IMR-90 (cell line): ENCODE data around the gene MRPL20. TPM values are rescaled to one million over a fixed set of nuclear protein-coding genes. Genes with fewer than 3 reads are reported as not detected.

ENCODE experiments used
- ATAC-seq: fragments of 200-7000 bp; cut with Tn5 transposase; 2 replicates; pipeline ENCODE4 v1.9.1; 2020; ENCODE audit warnings: low read depth, mild to moderate bottlenecking, moderate library complexity
- BruUV-seq: library from RNA; stranded (reverse); fragments of 400-500 nt; replicated peaks from 2 replicates; lab custom pipeline; 2021; lab: Mats Ljungman, UMichigan
- CTCF ChIA-PET: fragments of 300-600 bp; formaldehyde crosslinking; extraction: SDS; loops from one replicate; lab custom pipeline; 2021; ENCODE audit warnings: antibody characterized with exemption; lab: Yijun Ruan, JAX
- POLR2A ChIA-PET: fragments of 300-600 bp; sonication (Branson Sonifier 250); formaldehyde crosslinking; loops from one replicate; lab custom pipeline; 2022; ENCODE audit warnings: antibody characterized with exemption; ENCODE audit not compliant: unreplicated experiment; lab: Charles Lee
- DNase-seq: peaks from one replicate; pipeline ENCODE4 v3.0.0; 2013
- H2AFZ ChIP-seq: replicated peaks from 2 replicates; pipeline ENCODE3; 2013; ENCODE audit warnings: low read length, mild to moderate bottlenecking; ENCODE audit not compliant: poor library complexity
- H2AK5ac ChIP-seq: 2 replicates; pipeline ENCODE4 v1.6.1; 2013; ENCODE audit warnings: low read depth, low read length, inconsistent platforms
- H2AK9ac ChIP-seq: replicated peaks from 2 replicates; pipeline ENCODE3; 2013; ENCODE audit warnings: mild to moderate bottlenecking, low read depth, low read length, moderate library complexity; ENCODE audit not compliant: poor library complexity
- H2BK120ac ChIP-seq: 2 replicates; pipeline ENCODE4 v1.6.1; 2013; ENCODE audit warnings: low read depth, low read length, inconsistent platforms
- H2BK15ac ChIP-seq: 3 replicates; pipeline ENCODE4 v1.6.1; 2013; ENCODE audit warnings: low read depth, low read length, inconsistent platforms
- H2BK20ac ChIP-seq: 2 replicates; pipeline ENCODE4 v1.6.1; 2013; ENCODE audit warnings: low read depth, mild to moderate bottlenecking, inconsistent platforms, low read length, moderate library complexity
- H2BK5ac ChIP-seq: 2 replicates; pipeline ENCODE4 v1.6.1; 2013; ENCODE audit warnings: mild to moderate bottlenecking, low read depth, low read length, inconsistent platforms; ENCODE audit not compliant: poor library complexity, severe bottlenecking
- H3K14ac ChIP-seq: replicated peaks from 2 replicates; pipeline ENCODE4 v1.6.1; 2013; ENCODE audit warnings: low read depth, low read length, inconsistent platforms
- H3K18ac ChIP-seq: 2 replicates; pipeline ENCODE4 v1.6.1; 2013; ENCODE audit warnings: low read depth, low read length, control low read depth
- H3K23ac ChIP-seq: 2 replicates; pipeline ENCODE4 v1.6.1; 2013; ENCODE audit warnings: low read depth, low read length, inconsistent platforms
- H3K27ac ChIP-seq: 2 replicates; pipeline ENCODE4 v1.5.1; 2013; ENCODE audit warnings: mild to moderate bottlenecking, control low read depth, low read length; ENCODE audit not compliant: insufficient read depth
- H3K27me3 ChIP-seq: 2 replicates; pipeline ENCODE4 v1.6.1; 2013; ENCODE audit warnings: low read length; ENCODE audit not compliant: control insufficient read depth, insufficient read depth
- H3K36me3 ChIP-seq: 2 replicates; pipeline ENCODE4 v1.6.1; 2013; ENCODE audit warnings: low read length, mixed read lengths; ENCODE audit not compliant: control insufficient read depth, insufficient read depth
- H3K4ac ChIP-seq: 2 replicates; pipeline ENCODE4 v1.6.1; 2013; ENCODE audit warnings: low read depth, low read length, inconsistent platforms
- H3K4me1 ChIP-seq: 2 replicates; pipeline ENCODE4 v1.6.1; 2013; ENCODE audit warnings: low read length, mixed read lengths; ENCODE audit not compliant: control insufficient read depth, insufficient read depth
- H3K4me2 ChIP-seq: 2 replicates; pipeline ENCODE4 v1.6.1; 2013; ENCODE audit warnings: low read depth, mild to moderate bottlenecking, control low read depth, low read length, moderate library complexity
- H3K4me3 ChIP-seq: 2 replicates; pipeline ENCODE4 v1.5.1; 2013; ENCODE audit warnings: low read depth, mild to moderate bottlenecking, control low read depth, low read length, moderate library complexity; ENCODE audit not compliant: insufficient read depth
- H3K56ac ChIP-seq: 2 replicates; pipeline ENCODE4 v1.6.1; 2013; ENCODE audit warnings: low read length, inconsistent platforms; ENCODE audit not compliant: insufficient read depth; ENCODE audit errors: extremely low read depth
- H3K79me1 ChIP-seq, 2 experiments: 2 replicates each; pipeline ENCODE4 v1.6.1; 2013; ENCODE audit warnings: low read length in 2 of 2, inconsistent platforms in 1 of 2, low read depth in 1 of 2
- H3K9ac ChIP-seq: 2 replicates; pipeline ENCODE4 v1.6.1; 2013; ENCODE audit warnings: low read depth, low read length, control low read depth
- H3K9me1 ChIP-seq: 2 replicates; pipeline ENCODE4 v1.6.1; 2013; ENCODE audit warnings: low read length, inconsistent platforms; ENCODE audit not compliant: insufficient read depth
- H3K9me3 ChIP-seq: 2 replicates; pipeline ENCODE4 v1.6.1; 2013; ENCODE audit warnings: low read length; ENCODE audit not compliant: control insufficient read depth, insufficient read depth
- H4K20me1 ChIP-seq: 2 replicates; pipeline ENCODE4 v1.6.1; 2013; ENCODE audit warnings: low read length, inconsistent platforms; ENCODE audit not compliant: insufficient read depth
- H4K5ac ChIP-seq: 2 replicates; pipeline ENCODE4 v1.6.1; 2013; ENCODE audit warnings: mild to moderate bottlenecking, low read depth, low read length, control low read depth
- H4K8ac ChIP-seq, 2 experiments: 2 replicates each; pipeline ENCODE4 v1.6.1; 2013; ENCODE audit warnings: low read depth in 2 of 2, low read length in 2 of 2, control low read depth in 1 of 2, inconsistent platforms in 1 of 2
- H4K91ac ChIP-seq: 2 replicates; pipeline ENCODE4 v1.6.1; 2013; ENCODE audit warnings: low read depth, low read length, inconsistent platforms; ENCODE audit not compliant: insufficient read depth
- FOS ChIP-seq: fragments of 150-350 bp; IDR thresholded peaks from 2 replicates; pipeline ENCODE4 v1.6.1; 2016; ENCODE audit warnings: low read depth, low read length
- RFX5 ChIP-seq: IDR thresholded peaks from 2 replicates; pipeline ENCODE4 v1.8.0; 2012; ENCODE audit warnings: low read depth, mild to moderate bottlenecking, low read length, moderate library complexity
- WGBS, 2 experiments: methylation state at CpG; one replicate each; pipeline versions ENCODE4 v1.1.5 to v1.1.7; 2013; ENCODE audit warnings: missing lambda C conversion rate in 2 of 2; ENCODE audit not compliant: insufficient read length in 1 of 2; ENCODE audit errors: extremely low coverage in 2 of 2; 5-methylcytosine and 5-hydroxymethylcytosine counted together
- dilution Hi-C: fragments of 300-500 bp; cut with HindIII; formaldehyde crosslinking; loops from one replicate; pipeline ENCODE4 v1.14.3; 2018; ENCODE audit warnings: low sequenced_read_pairs; ENCODE audit not compliant: unreplicated experiment
- in situ Hi-C: fragments of 300-500 bp; cut with MboI; formaldehyde crosslinking; loops from 3 replicates; pipeline ENCODE4 v1.14.3; 2019; ENCODE audit warnings: low sequenced_read_pairs, inconsistent platforms, mixed read lengths
- intact Hi-C: fragments of 100-400 bp; cut with micrococcal nuclease; formaldehyde crosslinking; loops from 2 replicates; pipeline ENCODE4 v1.10.0; 2022
- polyA plus RNA-seq, 3 experiments: library from polyadenylated mRNA; depleted of rRNA; stranded (reverse); fragments of >200 nt; gene quantifications; 2 replicates each; pipeline ENCODE4 v1.2.3, GENCODE V29; 2012; ENCODE audit warnings: low replicate concordance in 1 of 3
- total RNA-seq: library from RNA; depleted of rRNA; stranded (reverse); fragments of >200 nt; gene quantifications from 2 replicates; pipeline ENCODE4 v1.2.3, GENCODE V29; 2012
- TF ChIP-seq, protein P1 (sequence below): conservative IDR thresholded peaks from 2 replicates; pipeline ENCODE4 v1.5.1; 2012; ENCODE audit warnings: mild to moderate bottlenecking, low read depth, low read length, improper control_type of control experiment
- TF ChIP-seq, protein P2 (sequence below): fragments of 150-350 bp; IDR thresholded peaks from 2 replicates; pipeline ENCODE4 v1.6.1; 2016; ENCODE audit warnings: low read depth, mild to moderate bottlenecking, low read length, moderate library complexity, borderline replicate concordance

Gene MRPL20
- total and polyA plus RNA-seq, 2 of the 4 experiments (the other 2 are of a cell fraction), result 141 to 157 TPM

DNA sequence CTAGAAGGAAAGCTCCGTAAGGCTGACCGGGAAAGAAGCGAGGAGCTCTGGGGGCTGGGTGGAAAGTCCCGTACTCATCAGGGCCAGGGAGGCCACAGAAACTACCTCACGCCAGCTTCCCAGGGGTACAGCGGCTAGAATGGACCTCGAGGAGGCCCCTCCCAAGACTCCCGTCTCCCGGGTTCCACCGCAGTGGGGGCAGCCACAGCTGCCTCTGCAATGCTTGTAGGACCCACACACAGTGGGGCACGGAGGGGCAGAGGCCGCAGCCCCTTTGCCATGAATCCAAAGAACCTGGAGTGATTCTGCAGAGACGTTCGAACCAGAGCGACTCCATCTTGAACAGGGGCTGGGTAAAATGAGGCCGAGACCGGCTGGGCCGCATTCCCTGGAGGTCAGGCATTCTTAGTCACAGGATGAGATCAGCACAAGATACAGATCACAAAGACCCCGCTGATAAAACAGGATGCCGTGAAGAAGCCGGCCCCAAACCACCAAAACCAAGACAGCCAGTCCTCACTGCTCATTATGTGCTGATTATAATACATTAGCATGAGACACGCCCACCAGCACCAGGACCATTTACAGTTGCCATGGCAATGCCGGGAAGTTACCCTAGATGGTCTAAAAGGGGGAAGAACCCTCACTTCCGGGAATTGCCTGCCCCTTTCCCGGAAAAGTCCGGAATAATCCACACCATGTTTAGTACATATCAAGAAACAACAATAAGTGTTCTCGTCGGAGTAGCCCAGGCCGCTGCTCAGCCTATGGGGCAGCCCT lies 15.6 kb upstream of the MRPL20 start (continued):
- TF ChIP-seq FOS, result no peak

DNA sequence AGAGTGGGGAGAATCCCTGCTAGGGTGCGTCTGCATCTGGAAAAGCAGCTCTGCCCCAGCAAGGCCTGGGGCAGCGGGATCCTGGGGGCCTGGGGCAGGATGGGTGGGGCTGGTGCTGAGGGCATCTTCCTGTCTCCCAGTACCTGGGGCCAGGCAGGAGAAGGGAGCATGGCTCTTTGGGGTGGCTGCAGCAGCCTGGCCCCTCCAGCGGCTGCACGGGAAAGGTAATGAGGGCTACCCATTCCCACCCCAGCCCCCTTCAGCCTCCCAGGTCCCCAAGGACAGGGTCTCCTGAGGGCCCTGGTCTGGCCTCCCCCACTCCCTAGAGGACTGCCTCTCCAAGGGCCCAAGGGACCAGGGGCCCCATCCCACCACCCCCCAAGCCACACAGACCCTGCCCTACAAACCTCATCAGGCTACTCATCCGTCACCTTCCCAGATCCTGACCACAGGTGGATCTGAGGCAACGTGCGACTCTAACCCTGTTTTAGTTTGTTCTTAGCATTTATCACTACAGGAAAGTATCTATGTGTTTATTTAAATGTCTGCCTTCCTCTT lies 14.9 kb upstream of the MRPL20 start:
- POLR2A ChIA-PET, result no interaction called here

More for the DNA sequence above, 14.9 kb upstream of the MRPL20 start:
- intact Hi-C loops (no loop called here), in situ Hi-C loops (no loop called here), dilution Hi-C loops (no loop called here)
- BruUV-seq, result no TSS peak
- Histone ChIP-seq H3K9me1 (no peaks in the 10 kb centered on the region), H3K36me3 (no peaks in the 10 kb centered on the region), H2BK20ac (no peak overlapping the region), H4K91ac (no peak overlapping the region), H4K8ac (peak overlapping the region; percentile 36 to 41; a peak in 1 of 4 replicates), H3K4ac (no peak overlapping the region), H3K4me1 (peaks cover 3% of the 10 kb centered on the region; the same call in 1 of the 2 replicates), H3K9ac (no peak overlapping the region), H3K23ac (no peak overlapping the region), H3K4me3 (no peak overlapping the region), H2BK120ac (no peak overlapping the region), H3K18ac (no peak overlapping the region), H2BK5ac (no peak overlapping the region), H2BK15ac (no peak overlapping the region), H3K9me3 (no peaks in the 10 kb centered on the region), H3K27me3 (no peaks in the 10 kb centered on the region), H3K4me2 (no peak overlapping the region), H3K27ac (no peak overlapping the region), H2AK9ac (peak overlapping the region; percentile 29), H2AK5ac (no peak overlapping the region), H2AFZ (no peak overlapping the region), H4K5ac (no peak overlapping the region), H3K14ac (no peak overlapping the region), H3K56ac (no peak overlapping the region), H4K20me1 (no peaks in the 10 kb centered on the region), H3K79me1 (no peaks in the 10 kb centered on the region)
- ATAC-seq, result no peak
- WGBS, 2 experiments, result no CpG with 5 or more reads among the region's 7 CpGs
- CTCF ChIA-PET, result no interaction called here
- TF ChIP-seq, protein P1, sequence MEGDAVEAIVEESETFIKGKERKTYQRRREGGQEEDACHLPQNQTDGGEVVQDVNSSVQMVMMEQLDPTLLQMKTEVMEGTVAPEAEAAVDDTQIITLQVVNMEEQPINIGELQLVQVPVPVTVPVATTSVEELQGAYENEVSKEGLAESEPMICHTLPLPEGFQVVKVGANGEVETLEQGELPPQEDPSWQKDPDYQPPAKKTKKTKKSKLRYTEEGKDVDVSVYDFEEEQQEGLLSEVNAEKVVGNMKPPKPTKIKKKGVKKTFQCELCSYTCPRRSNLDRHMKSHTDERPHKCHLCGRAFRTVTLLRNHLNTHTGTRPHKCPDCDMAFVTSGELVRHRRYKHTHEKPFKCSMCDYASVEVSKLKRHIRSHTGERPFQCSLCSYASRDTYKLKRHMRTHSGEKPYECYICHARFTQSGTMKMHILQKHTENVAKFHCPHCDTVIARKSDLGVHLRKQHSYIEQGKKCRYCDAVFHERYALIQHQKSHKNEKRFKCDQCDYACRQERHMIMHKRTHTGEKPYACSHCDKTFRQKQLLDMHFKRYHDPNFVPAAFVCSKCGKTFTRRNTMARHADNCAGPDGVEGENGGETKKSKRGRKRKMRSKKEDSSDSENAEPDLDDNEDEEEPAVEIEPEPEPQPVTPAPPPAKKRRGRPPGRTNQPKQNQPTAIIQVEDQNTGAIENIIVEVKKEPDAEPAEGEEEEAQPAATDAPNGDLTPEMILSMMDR, result no peak
- no peak for TF ChIP-seq RFX5
- TF ChIP-seq, protein P2, sequence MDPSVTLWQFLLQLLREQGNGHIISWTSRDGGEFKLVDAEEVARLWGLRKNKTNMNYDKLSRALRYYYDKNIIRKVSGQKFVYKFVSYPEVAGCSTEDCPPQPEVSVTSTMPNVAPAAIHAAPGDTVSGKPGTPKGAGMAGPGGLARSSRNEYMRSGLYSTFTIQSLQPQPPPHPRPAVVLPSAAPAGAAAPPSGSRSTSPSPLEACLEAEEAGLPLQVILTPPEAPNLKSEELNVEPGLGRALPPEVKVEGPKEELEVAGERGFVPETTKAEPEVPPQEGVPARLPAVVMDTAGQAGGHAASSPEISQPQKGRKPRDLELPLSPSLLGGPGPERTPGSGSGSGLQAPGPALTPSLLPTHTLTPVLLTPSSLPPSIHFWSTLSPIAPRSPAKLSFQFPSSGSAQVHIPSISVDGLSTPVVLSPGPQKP, result no peak
- DNase-seq, result no peak
